GM18526 (cell line): ENCODE data around the gene ATF1.

ENCODE experiments used
- POLR2A ChIP-seq: IDR thresholded peaks from 3 replicates; pipeline ENCODE4 v1.6.1; 2011; ENCODE audit not compliant: insufficient read length; ENCODE audit errors: extremely low read depth

Gene ATF1

DNA sequence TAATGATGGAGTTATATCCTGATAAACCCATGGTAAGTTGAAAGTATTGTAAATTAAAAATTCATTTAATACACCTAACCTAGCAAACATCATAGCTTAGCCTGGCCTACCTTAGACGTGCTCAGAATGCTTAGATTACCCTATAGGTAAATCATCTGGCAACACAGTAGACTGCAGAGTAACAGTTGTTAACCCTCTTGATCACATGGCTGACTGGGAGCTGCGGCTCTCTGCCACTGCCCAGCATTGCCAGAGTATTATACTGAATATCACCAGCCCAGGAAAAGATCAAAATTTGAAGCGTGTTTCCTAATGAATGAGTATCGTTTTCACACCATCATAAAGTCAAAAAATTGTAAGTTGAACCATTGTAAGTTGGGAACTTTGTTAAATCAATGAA lies 61.0 kb downstream of the ATF1 start:
- TF ChIP-seq POLR2A = no peak

DNA sequence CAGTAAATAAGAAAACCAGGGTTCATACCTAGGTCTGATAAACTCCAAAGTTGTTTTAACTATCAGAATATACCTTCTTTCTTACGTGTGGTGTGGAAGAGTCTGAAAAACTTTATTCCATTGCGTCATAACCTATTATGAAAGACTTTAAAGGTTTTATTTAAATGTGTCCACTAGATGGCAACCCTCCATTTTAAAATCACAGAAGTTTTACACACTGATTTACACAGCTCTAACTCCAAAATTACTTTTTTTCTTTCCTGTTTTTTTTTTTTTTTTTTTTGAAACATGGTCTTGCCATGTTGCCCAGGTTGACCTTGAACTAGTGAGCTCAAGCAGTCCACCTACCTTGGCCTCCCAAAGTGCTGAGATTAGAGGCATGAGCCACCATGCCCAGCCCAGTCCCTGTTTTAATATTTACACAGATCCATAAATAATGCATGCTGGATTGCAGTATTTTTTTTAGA lies 61.5 kb downstream of the ATF1 start:
- no peak for TF ChIP-seq POLR2A

DNA sequence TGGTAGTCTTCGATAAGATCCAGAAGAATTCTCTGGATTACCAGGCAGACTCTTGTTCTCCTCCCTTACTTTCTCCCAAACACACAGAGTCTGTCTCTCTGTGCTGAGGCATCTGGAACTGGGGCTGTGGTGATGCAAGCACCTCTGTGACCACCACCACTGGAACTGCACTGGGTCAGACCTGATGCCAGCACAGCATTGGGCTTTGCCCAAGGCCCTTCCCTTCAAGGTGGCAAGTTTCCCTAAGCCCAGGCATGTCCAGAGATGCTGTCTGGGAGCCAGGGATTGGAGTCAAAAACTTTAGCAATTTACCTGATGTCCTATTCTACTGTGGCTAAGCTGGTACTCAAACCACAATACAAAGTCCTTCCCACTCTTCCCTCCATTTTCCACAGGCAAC lies 64.2 kb downstream of the ATF1 start:
- no peak for TF ChIP-seq POLR2A

DNA sequence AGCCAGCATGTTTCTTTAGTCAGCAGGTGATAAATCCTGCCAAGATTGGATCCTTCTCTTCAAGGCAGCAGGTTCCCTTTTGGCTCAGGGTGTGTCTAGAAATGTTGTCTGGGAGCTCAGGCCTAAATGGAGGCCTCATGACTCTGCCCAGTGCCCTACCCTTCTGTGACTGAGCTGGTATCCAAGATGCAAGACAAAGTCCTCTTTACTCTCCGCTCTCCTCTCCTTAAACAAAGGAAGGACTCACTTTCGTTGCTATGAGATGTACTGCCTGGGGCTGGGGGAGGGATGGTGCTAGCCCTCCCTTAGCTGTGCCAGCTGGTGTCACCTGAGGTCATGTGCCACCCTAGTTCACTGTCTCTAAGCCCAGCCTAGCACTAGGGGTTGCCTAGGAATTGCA lies 65.0 kb downstream of the ATF1 start:
- no peak for TF ChIP-seq POLR2A

DNA sequence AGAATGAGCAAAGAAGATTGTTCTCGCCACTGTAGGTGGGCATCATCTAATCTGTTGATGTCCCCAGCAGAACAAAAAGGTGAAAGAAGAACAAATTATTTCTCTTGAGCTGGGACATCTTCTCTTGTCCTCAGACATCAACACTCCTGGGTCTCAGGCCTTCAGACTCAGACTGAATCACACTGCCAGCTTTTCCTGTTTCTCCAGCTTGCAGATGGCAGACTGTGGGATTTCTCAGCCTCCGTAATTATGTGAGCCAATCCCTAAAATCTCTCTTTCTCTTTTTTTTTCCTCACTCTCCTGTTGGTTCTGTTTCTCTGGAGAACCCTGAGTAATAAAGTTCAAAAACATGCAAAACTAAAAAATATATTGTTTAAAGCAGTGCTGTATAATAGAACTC lies 75.1 kb downstream of the ATF1 start:
- no peak for TF ChIP-seq POLR2A

DNA sequence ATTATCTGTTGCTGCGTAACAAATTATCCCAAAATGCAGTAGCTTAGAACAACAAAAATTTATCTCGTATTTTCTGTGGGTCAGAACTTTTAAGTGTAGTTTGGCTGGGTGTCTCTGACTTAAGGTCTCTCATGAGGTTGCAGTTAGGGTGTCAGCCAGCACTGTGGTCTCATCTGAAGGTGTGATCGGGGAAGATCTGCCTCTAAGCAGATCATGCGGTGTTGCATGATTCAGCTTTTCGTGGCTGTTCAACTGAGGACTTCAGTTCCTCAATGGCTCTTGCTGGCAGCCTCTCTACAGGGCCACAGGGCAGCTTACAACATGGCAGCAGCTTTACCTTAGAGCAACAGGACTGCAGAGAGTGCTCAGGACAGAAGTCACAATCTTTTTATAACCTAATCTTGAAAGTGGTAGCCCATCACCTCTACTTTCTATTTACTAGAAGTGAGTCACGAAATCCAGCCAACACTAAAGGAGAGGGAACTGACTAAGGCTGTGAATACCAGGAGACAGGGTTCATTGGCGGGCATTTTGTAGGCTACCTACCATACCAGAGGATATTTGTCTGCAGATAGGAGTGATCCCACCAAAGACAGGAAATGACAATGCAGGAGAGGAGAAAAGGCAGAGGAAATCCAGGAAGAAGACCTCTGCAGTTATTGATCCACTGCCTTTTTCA lies 77.0 kb downstream of the ATF1 start:
- no peak for TF ChIP-seq POLR2A

DNA sequence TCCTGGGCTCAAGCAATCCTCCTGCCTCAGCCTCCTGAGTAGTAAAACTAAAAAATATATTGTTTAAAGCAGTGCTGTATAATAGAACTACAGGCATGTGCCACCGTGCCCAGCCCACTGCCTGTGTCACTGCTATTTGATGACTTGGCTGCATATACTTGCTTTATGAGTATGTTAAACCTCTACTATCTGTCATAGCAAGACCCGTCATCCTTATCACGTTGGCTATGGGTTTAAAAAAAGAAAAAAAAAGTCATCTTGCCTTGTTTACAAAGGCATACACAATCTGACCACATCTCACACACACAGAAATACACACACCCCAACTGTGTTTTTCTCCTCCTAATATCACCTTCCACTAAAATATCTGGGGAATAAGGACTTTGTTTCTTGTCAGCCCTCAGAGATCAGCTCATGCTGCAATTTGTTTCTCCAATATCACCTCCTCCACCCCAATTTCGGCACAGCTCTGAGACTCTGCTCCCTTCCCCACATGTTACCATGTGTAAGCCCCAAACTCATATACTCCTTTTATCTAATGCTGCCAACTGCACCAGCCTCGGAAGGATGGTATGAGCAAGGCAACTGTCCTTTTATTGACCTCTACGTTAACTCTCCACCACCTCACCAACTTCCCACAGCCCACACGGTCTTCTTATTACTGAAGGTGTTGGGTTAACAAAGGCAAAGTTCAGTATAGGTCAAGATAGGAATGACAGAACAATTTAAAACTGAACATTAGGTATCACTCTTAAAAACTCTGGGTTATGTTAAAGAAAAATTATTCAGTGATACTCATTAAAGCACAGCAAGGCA lies 78.0 kb downstream of the ATF1 start:
- no peak for TF ChIP-seq POLR2A

DNA sequence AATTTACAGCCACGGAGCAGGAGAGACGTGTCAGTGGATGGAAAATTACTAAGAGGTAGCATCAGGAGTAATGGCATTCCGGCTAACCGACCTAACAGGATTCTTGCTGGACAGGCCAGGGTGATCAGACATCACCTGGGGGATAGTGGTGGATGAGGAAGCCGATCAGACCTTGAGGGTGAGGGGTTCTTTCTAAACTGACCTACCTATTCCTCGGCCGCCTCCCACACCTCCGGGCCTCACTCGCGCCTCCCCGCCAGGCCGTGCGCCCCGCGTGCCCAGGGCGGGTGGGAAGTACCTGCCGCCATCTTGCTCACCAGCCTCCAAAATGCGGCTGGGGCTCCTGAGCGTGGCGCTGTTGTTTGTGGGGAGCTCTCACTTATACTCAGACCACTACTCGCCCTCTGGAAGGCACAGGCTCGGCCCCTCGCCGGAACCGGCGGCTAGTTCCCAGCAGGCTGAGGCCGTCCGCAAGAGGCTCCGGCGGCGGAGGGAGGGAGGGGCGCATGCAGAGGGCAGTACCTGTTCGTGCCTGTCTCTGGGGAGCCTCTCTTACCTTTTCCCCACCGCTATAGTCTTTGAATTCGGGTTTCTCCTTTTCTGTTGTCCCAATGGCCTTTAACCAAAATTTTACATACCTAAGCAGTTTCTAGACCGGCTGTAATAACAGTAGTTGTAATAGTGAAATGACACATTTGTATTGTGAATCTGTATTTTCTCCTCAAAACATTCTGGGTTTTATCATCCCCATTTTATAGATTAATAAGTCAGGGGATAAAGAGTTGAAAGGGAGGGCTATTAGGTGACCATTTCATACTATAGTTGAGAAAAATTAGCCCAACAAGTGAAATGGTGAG lies 79.0 kb downstream of the ATF1 start, which contains the start of gene TMPRSS12:
TSS of gene TMPRSS12 (plus strand) at position 290 of the 857 bp plus-strand sequence. CDS start at position 329, 39 bp downstream.
- no peak for TF ChIP-seq POLR2A

DNA sequence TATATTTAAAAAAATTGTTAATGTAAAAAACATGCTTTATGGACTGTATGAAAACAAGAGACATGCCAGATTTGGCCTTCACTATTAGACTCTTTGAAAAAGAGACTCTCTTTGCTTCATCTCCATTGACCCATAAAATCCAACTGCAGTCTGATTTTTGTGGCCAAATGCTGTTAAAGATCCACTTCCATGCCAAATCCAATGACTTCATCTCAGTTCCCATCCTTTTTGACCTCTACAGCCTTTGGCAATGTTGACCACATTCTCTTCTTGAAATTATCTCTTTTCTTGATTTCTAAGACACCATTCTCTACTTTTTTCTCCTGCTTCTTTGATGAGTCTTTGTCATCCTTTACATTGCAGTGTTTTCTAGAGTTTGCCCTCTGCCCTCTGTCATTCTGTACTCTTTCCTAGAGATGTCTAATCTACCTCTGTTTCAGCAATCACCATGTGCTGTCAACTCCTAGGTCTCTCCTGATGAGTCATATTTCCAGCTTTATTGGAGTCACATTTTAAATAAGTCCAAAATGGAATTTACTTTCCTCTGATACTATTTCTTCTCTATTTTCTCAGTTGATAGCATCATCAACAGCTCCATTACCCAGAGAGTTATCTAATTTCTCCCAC lies 81.2 kb downstream of the ATF1 start:
- TF ChIP-seq POLR2A = no peak

DNA sequence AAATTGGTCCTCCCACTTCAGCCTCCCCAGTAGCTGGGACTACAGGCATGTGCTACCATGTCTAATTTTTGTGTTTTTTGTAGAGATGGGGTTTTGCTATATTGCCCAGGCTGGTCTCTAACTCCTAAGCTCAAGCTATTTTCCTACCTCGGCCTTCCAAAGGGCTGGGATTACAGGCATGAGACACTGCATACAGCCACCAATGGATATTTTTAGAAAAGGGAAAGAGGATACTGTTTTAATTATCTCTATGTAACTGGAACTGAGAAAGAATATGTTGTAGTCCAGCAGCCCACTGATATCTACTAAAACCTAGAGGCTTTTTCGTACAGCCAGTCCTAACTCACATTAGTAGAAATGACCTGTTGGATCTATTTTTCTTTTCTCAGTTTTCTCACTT lies 85.1 kb downstream of the ATF1 start:
- TF ChIP-seq POLR2A = no peak

DNA sequence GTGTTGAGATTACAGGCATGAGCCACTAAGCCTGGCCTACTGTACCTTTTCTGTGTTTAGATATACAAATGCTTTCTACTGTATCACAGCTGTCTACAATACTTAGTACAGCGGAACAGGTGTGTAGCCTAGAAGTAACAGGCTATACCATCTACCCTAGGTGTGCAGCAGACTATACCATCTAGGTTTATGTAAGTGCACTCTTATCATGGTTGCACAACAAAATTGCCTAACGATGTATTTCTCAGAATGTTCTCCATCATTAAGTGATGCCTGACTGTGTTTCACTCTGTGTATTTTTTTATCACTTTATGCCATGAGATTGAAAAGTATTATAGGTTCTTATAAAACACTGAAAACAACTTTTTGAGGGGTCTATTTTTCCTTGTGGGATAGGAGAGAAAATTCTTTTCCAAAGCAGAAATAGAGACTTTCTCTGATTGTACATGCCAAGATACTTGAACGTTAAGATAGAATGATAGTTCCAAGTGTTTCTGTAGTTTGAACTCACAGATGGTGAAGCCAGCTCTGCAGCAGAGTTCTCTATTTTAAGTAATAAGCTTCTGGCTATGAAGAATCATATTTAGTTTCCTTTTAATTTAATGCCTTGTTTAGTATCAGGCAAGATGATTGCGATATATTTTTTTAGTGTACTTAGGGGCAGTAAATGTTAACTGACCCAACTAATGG lies 95.9 kb downstream of the ATF1 start:
- no peak for TF ChIP-seq POLR2A

DNA sequence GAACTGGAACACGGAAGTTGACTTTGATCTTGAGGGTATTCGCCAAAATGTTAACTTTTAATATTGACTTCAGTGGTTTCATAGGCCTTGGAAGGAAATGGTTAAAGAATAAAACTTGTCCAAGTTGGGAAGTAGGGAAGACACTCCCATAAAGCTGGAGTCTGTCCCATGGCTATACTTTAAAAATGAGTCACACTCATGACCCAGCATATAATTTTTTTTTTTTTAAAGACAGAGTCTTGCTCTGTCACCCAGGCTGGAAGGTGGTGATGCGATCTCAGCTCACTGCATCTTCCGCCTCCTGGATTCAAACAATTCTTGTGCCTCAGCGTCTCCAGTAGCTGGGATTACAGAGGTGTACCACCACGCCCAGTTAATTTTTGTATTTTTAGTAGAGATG lies 98.4 kb downstream of the ATF1 start:
- no peak for TF ChIP-seq POLR2A

DNA sequence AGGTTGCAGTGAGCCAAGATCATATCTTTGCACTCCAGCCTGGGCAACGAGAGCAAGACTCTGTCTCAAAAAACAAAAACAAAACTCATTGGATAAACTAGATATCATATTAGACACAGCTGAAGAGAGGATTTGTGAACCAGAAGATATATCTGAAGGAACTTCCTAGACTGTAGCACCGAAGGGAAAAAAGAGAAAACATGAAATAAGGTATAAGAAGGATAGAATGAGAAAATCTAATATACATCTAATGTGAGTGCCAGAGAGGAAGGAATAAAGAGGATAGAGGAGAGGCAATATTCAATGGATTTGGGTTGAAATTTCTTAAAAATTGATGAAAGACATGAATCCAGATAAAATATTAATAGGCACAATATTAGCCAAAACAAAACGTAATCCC lies 101.4 kb downstream of the ATF1 start:
- TF ChIP-seq POLR2A = no peak
